Duodenal mucosa (tissue), 2 donors: Measurements from ENCODE around the gene MYOF.

ENCODE experiments used
- H3K27ac ChIP-seq: one replicate; pipeline ENCODE4 v1.7.0; 2013; ENCODE audit warnings: low read depth, low read length
- H3K27me3 ChIP-seq, 2 donors: one replicate each; pipeline ENCODE4 v1.7.0; 2013; ENCODE audit warnings: low read length in 2 of 2, control low read depth in 1 of 2; ENCODE audit not compliant: insufficient read depth in 2 of 2, control insufficient read depth in 1 of 2
- H3K36me3 ChIP-seq, 2 donors: one replicate each; pipeline ENCODE4 v1.7.0; 2013; ENCODE audit warnings: low read length in 2 of 2, control low read depth in 1 of 2; ENCODE audit not compliant: insufficient read depth in 2 of 2, control insufficient read depth in 1 of 2
- H3K4me1 ChIP-seq, 2 donors: one replicate each; pipeline ENCODE4 v1.7.0; 2013; ENCODE audit warnings: low read length in 2 of 2, control low read depth in 1 of 2; ENCODE audit not compliant: insufficient read depth in 2 of 2, control insufficient read depth in 1 of 2
- H3K4me3 ChIP-seq, 2 donors: one replicate each; pipeline ENCODE4 v1.7.0; 2013; ENCODE audit warnings: low read length in 2 of 2, low read depth in 1 of 2
- H3K9ac ChIP-seq, 2 donors: one replicate each; pipeline ENCODE4 v1.7.0; 2013; ENCODE audit warnings: low read length in 2 of 2, low read depth in 1 of 2
- H3K9me3 ChIP-seq, 2 donors: one replicate each; pipeline ENCODE4 v1.7.0; 2013; ENCODE audit warnings: low read length in 2 of 2, control low read depth in 1 of 2; ENCODE audit not compliant: control insufficient read depth in 1 of 2

Gene MYOF

GRCh38 chr10:93397020-93397419 is 85.1 kb downstream of the MYOF start:
- no peaks in the 10 kb centered on the region for H3K36me3 ChIP-seq

DNA sequence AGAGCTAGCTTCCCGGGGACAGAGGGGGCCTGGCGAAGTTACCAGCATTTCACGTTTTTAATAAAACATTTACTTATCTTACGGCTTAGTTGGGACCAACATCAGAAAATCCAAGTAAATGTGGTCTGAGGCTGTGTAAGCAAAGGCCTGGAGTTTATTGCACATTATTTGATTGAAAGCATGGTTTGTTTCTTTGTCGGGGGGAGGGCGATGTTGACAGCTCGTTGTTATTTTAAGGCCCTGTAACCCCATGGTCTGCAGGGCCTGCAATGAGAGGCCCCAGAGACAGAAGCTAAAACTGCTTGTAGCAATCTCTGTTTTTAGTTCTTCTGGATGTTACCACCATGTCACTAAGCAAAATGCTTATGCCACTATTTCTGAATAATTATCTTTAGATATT is 88.9 kb downstream of the MYOF start:
- Histone ChIP-seq H3K4me1 (no peaks in the 10 kb centered on the region), H3K4me3 (no peak overlapping the region), H3K36me3 (no peaks in the 10 kb centered on the region), H3K9me3 (no peaks in the 10 kb centered on the region), H3K27ac (no peak overlapping the region), H3K9ac (no peak overlapping the region), H3K27me3 (no peaks in the 10 kb centered on the region)

More at GRCh38 chr10:93397020-93397419, 85.1 kb downstream of the MYOF start:
- Histone ChIP-seq H3K9me3 (no peaks in the 10 kb centered on the region), H3K27me3 (no peaks in the 10 kb centered on the region), H3K4me1 (no peaks in the 10 kb centered on the region), H3K27ac (no peak overlapping the region), H3K4me3 (no peak overlapping the region), H3K9ac (no peak overlapping the region)

GRCh38 chr10:93392121-93392520 is 90.0 kb downstream of the MYOF start:
- Histone ChIP-seq H3K4me3 (no peak overlapping the region), H3K27ac (no peak overlapping the region), H3K9ac (no peak overlapping the region), H3K36me3 (peaks cover 0 to 3% of the 10 kb centered on the region in 2 donors), H3K4me1 (peaks cover 3 to 7% of the 10 kb centered on the region in 2 donors), H3K27me3 (no peaks in the 10 kb centered on the region), H3K9me3 (no peaks in the 10 kb centered on the region)

- no peak overlapping the region for H3K27ac ChIP-seq
- no peak overlapping the region for H3K9ac ChIP-seq
- H3K9me3 ChIP-seq: no peaks in the 10 kb centered on the region
- H3K36me3 ChIP-seq: peaks cover 0 to 3% of the 10 kb centered on the region in 2 donors
- no peaks in the 10 kb centered on the region for H3K27me3 ChIP-seq
- H3K4me3 ChIP-seq: no peak overlapping the region
- peaks cover 10 to 13% of the 10 kb centered on the region in 2 donors for H3K4me1 ChIP-seq
Observed at GRCh38 chr10:93390306-93391090, 91.6 kb downstream of the MYOF start.

GRCh38 chr10:93386631-93387369 is 95.3 kb downstream of the MYOF start:
- peak overlapping the region; percentile 34 for H3K27ac ChIP-seq
- H3K9me3 ChIP-seq: no peaks in the 10 kb centered on the region
- peaks cover 10 to 13% of the 10 kb centered on the region in 2 donors for H3K4me1 ChIP-seq
- peak overlapping the region; percentile 11 to 27 for H3K4me3 ChIP-seq
- peaks cover 0 to 3% of the 10 kb centered on the region in 2 donors for H3K36me3 ChIP-seq
- H3K9ac ChIP-seq: peak overlapping the region in 1 of 2 donors; percentile 7
- H3K27me3 ChIP-seq: no peaks in the 10 kb centered on the region

DNA sequence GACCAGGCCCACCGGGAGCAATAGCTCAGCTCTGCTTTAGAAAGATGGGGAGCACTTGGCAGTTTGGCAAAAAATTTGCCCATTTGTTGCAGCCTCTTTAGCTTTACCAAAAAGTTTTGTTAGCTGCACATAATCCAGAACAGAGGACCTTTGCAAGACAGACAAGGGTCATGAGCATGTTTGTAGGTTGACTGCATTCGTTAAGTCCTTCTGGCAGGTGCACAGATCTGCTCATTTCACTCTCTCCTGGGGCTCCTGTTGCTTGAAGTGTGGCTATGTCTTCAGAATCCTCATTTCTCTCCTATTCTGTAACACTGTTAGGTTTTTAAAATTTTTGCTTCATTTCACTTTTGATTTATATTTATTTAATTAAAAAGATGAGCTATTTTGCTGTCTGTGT is 96.8 kb downstream of the MYOF start:
- Histone ChIP-seq H3K4me1 (peaks cover 10 to 13% of the 10 kb centered on the region in 2 donors), H3K27ac (no peak overlapping the region), H3K9ac (no peak overlapping the region), H3K9me3 (no peaks in the 10 kb centered on the region), H3K36me3 (peaks cover 3 to 6% of the 10 kb centered on the region in 2 donors), H3K27me3 (no peaks in the 10 kb centered on the region), H3K4me3 (no peak overlapping the region)

DNA sequence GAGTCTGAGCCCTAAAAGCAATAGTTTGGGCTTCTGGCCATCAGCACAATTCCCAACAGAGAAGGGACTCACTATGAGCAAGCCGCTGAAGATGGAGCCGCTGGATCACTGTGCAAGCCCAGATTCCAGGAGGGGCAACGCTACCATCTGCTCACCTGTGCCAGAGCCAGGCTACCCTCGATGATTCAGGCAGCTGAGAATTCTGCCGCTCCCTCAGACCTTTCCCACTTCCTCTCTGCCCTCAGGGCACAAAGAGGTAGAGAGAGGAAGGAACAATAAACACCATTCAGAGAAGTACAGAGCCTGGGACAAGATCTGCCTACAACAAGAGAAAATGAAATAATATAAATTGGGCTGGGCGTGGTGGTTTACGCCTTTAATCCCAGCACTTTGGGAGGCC is 98.1 kb downstream of the MYOF start:
- Histone ChIP-seq H3K4me3 (no peak overlapping the region), H3K27ac (no peak overlapping the region), H3K36me3 (peaks cover 3 to 6% of the 10 kb centered on the region in 2 donors), H3K27me3 (no peaks in the 10 kb centered on the region), H3K9ac (no peak overlapping the region), H3K9me3 (no peaks in the 10 kb centered on the region), H3K4me1 (peaks cover 10 to 13% of the 10 kb centered on the region in 2 donors)

GRCh38 chr10:93383562-93383981 is 98.6 kb downstream of the MYOF start:
- no peaks in the 10 kb centered on the region for H3K27me3 ChIP-seq
- H3K27ac ChIP-seq: no peak overlapping the region
- peaks cover 10 to 13% of the 10 kb centered on the region in 2 donors for H3K4me1 ChIP-seq
- H3K4me3 ChIP-seq: no peak overlapping the region
- no peak overlapping the region for H3K9ac ChIP-seq
- peaks cover 3 to 6% of the 10 kb centered on the region in 2 donors for H3K36me3 ChIP-seq
- H3K9me3 ChIP-seq: no peaks in the 10 kb centered on the region

- H3K4me1 ChIP-seq: no peaks in the 10 kb centered on the region
- no peak overlapping the region for H3K27ac ChIP-seq
Observed at GRCh38 chr10:93379731-93380575, 102.2 kb downstream of the MYOF start.

More at GRCh38 chr10:93379731-93380575, 102.2 kb downstream of the MYOF start:
- no peaks in the 10 kb centered on the region for H3K27me3 ChIP-seq
- H3K4me3 ChIP-seq: no peak overlapping the region
- peaks cover 0 to 6% of the 10 kb centered on the region in 2 donors for H3K36me3 ChIP-seq
- H3K9ac ChIP-seq: no peak overlapping the region
- H3K9me3 ChIP-seq: no peaks in the 10 kb centered on the region
